Activated B cell treated with CpG ODN at 0.5 μM for 24 hours (primary cell): ENCODE results near the gene PLCL2. TPM values are rescaled to one million over a fixed set of nuclear protein-coding genes. Genes with fewer than 3 reads are reported as not detected.
A peak's percentile ranks its signal among the peaks of the same experiment; 100 is the strongest.

Source experiments
- ATAC-seq: fragments of 200-7000 bp; cut with Tn5 transposase; one replicate; pipeline ENCODE4 v1.10.0; 2021; ENCODE audit warnings: low read depth, mild to moderate bottlenecking, moderate library complexity
- CTCF ChIA-PET: fragments of 350-600 bp; sonication (Branson Sonifier 250); formaldehyde crosslinking; loops from one replicate; lab custom pipeline; 2021; ENCODE audit warnings: antibody characterized with exemption; lab: Charles Lee
- POLR2A ChIA-PET: fragments of 350-600 bp; sonication (Branson Sonifier 250); formaldehyde crosslinking; loops from one replicate; lab custom pipeline; 2021; ENCODE audit warnings: antibody characterized with exemption; lab: Charles Lee
- DNase-seq: peaks from one replicate; pipeline ENCODE4 v3.0.0; 2022
- H3K27ac Mint-ChIP-seq: one replicate; pipeline ENCODE4 v1.8.0; 2020; ENCODE audit warnings: mixed read lengths
- H3K27me3 Mint-ChIP-seq: one replicate; pipeline ENCODE4 v1.8.0; 2021; ENCODE audit warnings: mixed read lengths
- H3K36me3 Mint-ChIP-seq: one replicate; pipeline ENCODE4 v1.8.0; 2021; ENCODE audit warnings: low read depth, mixed read lengths
- H3K4me1 Mint-ChIP-seq: one replicate; pipeline ENCODE4 v1.8.0; 2021; ENCODE audit warnings: mixed read lengths
- H3K4me3 Mint-ChIP-seq: one replicate; pipeline ENCODE4 v1.8.0; 2020; ENCODE audit warnings: mild to moderate bottlenecking, mixed read lengths
- H3K9me3 Mint-ChIP-seq: one replicate; pipeline ENCODE4 v1.8.0; 2020; ENCODE audit warnings: mixed read lengths
- CTCF ChIP-seq: fragments of 200-600 bp; IDR thresholded peaks from one replicate; pipeline ENCODE4 v1.8.0; 2022; ENCODE audit warnings: antibody characterized with exemption, mild to moderate bottlenecking
- intact Hi-C: fragments of 100-400 bp; cut with micrococcal nuclease; formaldehyde crosslinking; loops from one replicate; pipeline ENCODE4 v1.15.1; 2024
- total RNA-seq: library from RNA; stranded (reverse); gene quantifications from 2 replicates; pipeline ENCODE4 v1.2.3, GENCODE V29; 2022

Gene PLCL2
- 33.3 and 40.0 TPM in 2 replicates for total RNA-seq

DNA sequence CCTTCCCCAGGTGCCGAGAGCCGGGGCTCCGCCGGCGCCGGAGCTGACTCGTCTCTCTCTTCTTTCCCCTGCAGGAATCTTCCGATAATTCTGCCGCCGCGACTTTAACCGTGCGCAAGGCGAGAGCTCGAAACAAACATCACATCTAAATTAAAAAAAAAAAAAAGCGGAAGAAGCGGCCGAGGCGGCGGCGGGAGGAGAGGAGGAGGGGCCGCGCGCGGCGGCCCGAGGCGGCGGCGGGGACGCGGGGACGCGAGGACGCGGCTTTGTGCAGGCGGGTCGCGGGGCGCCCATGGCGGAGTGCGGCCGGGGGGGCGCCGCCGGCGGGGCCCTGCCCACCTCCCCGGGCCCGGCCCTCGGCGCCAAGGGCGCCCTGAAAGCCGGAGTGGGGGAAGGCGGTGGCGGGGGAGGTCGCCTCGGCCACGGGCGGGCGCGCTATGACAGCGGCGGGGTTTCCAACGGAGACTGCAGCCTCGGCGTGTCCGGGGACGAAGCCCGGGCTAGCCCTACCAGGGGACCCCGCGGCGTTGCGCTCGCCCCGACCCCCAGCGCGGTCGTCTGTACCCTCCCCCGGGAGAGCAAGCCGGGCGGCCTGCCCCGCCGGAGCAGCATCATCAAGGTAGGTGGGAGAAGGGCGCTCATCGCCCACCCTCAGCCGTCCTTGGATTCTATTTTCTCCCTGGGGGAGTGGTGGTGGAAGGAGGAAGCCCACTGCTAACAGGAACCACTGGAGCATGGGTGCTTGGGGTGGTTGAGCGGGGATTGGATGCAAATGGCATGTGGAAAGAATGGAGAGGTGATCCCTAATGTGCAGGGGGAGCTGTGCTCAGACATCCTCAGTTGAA, at the start of gene PLCL2:
TSS of gene PLCL2 (plus strand) at position 208 of the 845 bp plus-strand sequence. CDS start at position 293, 85 bp downstream.
- H3K36me3 Mint-ChIP-seq = peaks cover 9% of the 10 kb centered on the region
- intact Hi-C loops = loop anchor here (1.0 to 10.0 kb wide), 12 partner anchors 12 to 860 kb away; partner anchors contain the start of gene TBC1D5
- ATAC-seq = peak; percentile 60
- peaks cover 50% of the 10 kb centered on the region for H3K4me1 Mint-ChIP-seq
- no peaks in the 10 kb centered on the region for H3K27me3 Mint-ChIP-seq
- no peak for DNase-seq
- no peaks in the 10 kb centered on the region for H3K9me3 Mint-ChIP-seq
- ChIA-PET CTCF (interaction anchor here (0.6 to 3.5 kb wide), 25 partner anchors 9 to 350 kb away, joined by 3 to 24 read pairs (median 3); no protein-coding TSS in a partner anchor), POLR2A (interaction anchor here (0.6 to 6.0 kb wide), 35 partner anchors 9 to 511 kb away, joined by 3 to 56 read pairs (median 4); no protein-coding TSS in a partner anchor)
- H3K27ac Mint-ChIP-seq = peak within 1 kb of the TSS; percentile 96
- TF ChIP-seq CTCF = no peak
- H3K4me3 Mint-ChIP-seq = peak within 1 kb of the TSS; percentile 96

DNA sequence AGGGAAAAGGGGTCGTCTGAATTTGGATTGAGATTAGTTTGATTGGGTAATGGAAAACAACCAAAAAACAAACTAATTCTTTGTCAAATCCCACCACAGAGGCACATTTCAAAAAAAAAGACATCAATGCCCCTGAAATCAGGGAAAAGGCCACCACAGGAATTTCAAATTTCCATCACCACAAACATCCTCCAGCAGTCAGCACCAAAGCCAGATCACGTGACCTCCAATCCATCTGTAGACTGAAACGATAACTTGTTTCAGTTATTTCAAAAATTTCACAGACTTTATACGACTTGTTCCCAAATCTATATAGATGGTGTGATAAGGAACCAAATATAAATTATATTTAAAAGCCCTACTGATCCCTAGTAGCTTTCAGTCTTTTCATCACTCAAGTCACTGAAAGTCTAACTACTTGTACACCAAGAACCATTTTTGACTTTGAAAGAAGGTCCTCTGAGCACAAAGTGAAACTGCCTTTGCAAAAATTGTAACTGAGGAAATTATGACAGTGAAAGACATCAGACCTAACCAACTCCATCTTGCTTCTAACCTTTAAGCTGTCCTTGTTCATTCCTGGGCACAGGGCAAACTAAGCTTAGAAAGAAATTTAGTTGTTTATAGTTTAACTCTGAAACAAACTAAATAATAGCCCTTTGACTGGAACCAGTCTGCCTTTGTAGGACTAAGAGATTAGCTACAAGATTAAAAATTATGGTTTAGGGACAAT, 48.1 kb upstream of the PLCL2 start:
- no peak for TF ChIP-seq CTCF
- DNase-seq = no peak
- peaks cover 27% of the 10 kb centered on the region for H3K4me1 Mint-ChIP-seq
- POLR2A ChIA-PET = interaction anchor here (0.8 kb wide), 1 partner anchor 48 kb away, joined by 4 read pairs; the partner anchor contains the start of gene PLCL2
- intact Hi-C loops = no loop called here
- no peaks in the 10 kb centered on the region for H3K27me3 Mint-ChIP-seq
- no peak overlapping the region for H3K27ac Mint-ChIP-seq
- ATAC-seq = no peak
- CTCF ChIA-PET = interaction anchor here (1.1 kb wide), 1 partner anchor 48 kb away, joined by 4 read pairs; the partner anchor contains the start of gene PLCL2
- no peak overlapping the region for H3K4me3 Mint-ChIP-seq
- H3K36me3 Mint-ChIP-seq = no peaks in the 10 kb centered on the region
- no peaks in the 10 kb centered on the region for H3K9me3 Mint-ChIP-seq

DNA sequence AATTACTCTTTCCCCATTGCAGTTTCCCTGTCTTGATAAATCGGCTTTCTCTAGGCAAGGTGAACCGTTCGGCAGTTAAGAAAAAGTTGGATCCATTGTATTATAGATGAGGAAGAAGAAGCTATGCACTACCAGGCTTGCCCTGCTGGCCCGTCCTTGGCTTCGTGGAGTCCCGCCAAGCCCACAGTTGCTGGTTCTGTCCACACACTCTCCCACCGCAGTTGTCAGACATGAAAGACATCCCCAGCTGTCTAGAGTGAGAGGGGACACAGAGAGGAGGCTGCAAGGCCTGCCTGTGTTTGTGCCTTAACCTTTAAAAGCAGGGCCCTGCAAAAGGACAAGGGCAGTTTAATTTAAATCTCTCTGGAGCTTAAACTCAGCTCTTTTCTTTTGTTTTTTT, 47.2 kb upstream of the PLCL2 start:
- POLR2A ChIA-PET = interaction anchor here (0.7 kb wide), 1 partner anchor 47 kb away, joined by 6 read pairs; the partner anchor contains the start of gene PLCL2
- no peak overlapping the region for H3K27ac Mint-ChIP-seq
- H3K27me3 Mint-ChIP-seq = no peaks in the 10 kb centered on the region
- intact Hi-C loops = no loop called here
- ATAC-seq = no peak
- DNase-seq = no peak
- CTCF ChIA-PET = interaction anchor here (1.1 to 1.5 kb wide), 2 partner anchors 9 to 47 kb away, joined by 4 to 6 read pairs; partner anchors contain the start of gene PLCL2
- H3K9me3 Mint-ChIP-seq = no peaks in the 10 kb centered on the region
- no peak for TF ChIP-seq CTCF
- no peak overlapping the region for H3K4me3 Mint-ChIP-seq
- H3K4me1 Mint-ChIP-seq = peaks cover 36% of the 10 kb centered on the region
- H3K36me3 Mint-ChIP-seq = no peaks in the 10 kb centered on the region

GRCh38 chr3:16838561-16838960, 46.2 kb upstream of the PLCL2 start:
- POLR2A ChIA-PET = interaction anchor here (0.6 kb wide), 1 partner anchor 1005 kb away, joined by 3 read pairs; no protein-coding TSS in a partner anchor
- Mint-ChIP-seq H3K9me3 (no peaks in the 10 kb centered on the region), H3K4me1 (peaks cover 46% of the 10 kb centered on the region), H3K27ac (no peak overlapping the region), H3K4me3 (no peak overlapping the region), H3K36me3 (no peaks in the 10 kb centered on the region), H3K27me3 (no peaks in the 10 kb centered on the region)
- CTCF ChIA-PET = interaction anchor here (1.5 kb wide), 1 partner anchor 10 kb away, joined by 6 read pairs; no protein-coding TSS in a partner anchor
- intact Hi-C loops = no loop called here
- DNase-seq (no peak), ATAC-seq (no peak)
- no peak for TF ChIP-seq CTCF
